ENCODE data around the gene COMMD7.
"Not testable (repeated sequence)": the region's sequence is repeated elsewhere in the genome, so short reads cannot be mapped to it uniquely, and the experiment has no call there.

Gene COMMD7

GRCh38 chr20:32702706-32703425, 40.4 kb downstream of the COMMD7 start:
- Histone ChIP-seq H3K4me3 (replicated peaks; ENCODE audit: low read depth, low read length) (no peak overlapping the region), H3K36me3 (ENCODE audit: control insufficient read depth, insufficient read depth, low read length) (peaks cover 2% of the 10 kb centered on the region), H3K27me3 (replicated peaks; ENCODE audit: control insufficient read depth, insufficient read depth, low read length) (no peaks in the 10 kb centered on the region)
- no peak for DNase-seq (ENCODE audit: extremely low read depth, insufficient read length)
- TF ChIP-seq CTCF (IDR thresholded peaks at IDR 0.05; ENCODE audit: insufficient read depth, low read length, poor library complexity, severe bottlenecking): no peak

GRCh38 chr20:32697608-32698007, 45.7 kb downstream of the COMMD7 start:
- DNase-seq (ENCODE audit: extremely low read depth, insufficient read length): no peak
- Histone ChIP-seq H3K36me3 (ENCODE audit: control insufficient read depth, insufficient read depth, low read length) (no peaks in the 10 kb centered on the region), H3K4me3 (replicated peaks; ENCODE audit: low read depth, low read length) (no peak overlapping the region), H3K27me3 (replicated peaks; ENCODE audit: control insufficient read depth, insufficient read depth, low read length) (no peaks in the 10 kb centered on the region)
- TF ChIP-seq CTCF (IDR thresholded peaks at IDR 0.05; ENCODE audit: insufficient read depth, low read length, poor library complexity, severe bottlenecking): no peak

GRCh38 chr20:32695089-32695488, 48.2 kb downstream of the COMMD7 start:
- no peak overlapping the region for H3K4me3 ChIP-seq (replicated peaks; ENCODE audit: low read depth, low read length)
- TF ChIP-seq CTCF (IDR thresholded peaks at IDR 0.05; ENCODE audit: insufficient read depth, low read length, poor library complexity, severe bottlenecking): no peak
- no peaks in the 10 kb centered on the region for H3K36me3 ChIP-seq (ENCODE audit: control insufficient read depth, insufficient read depth, low read length)
- DNase-seq (ENCODE audit: extremely low read depth, insufficient read length): no peak
- H3K27me3 ChIP-seq (replicated peaks; ENCODE audit: control insufficient read depth, insufficient read depth, low read length): no peaks in the 10 kb centered on the region

GRCh38 chr20:32688966-32689365, 54.3 kb downstream of the COMMD7 start:
- H3K36me3 ChIP-seq (ENCODE audit: control insufficient read depth, insufficient read depth, low read length); H3K27me3 ChIP-seq (replicated peaks; ENCODE audit: control insufficient read depth, insufficient read depth, low read length); H3K4me3 ChIP-seq (replicated peaks; ENCODE audit: low read depth, low read length); DNase-seq (ENCODE audit: extremely low read depth, insufficient read length): not testable (repeated sequence)

GRCh38 chr20:32687180-32687532, 56.1 kb downstream of the COMMD7 start:
- H3K27me3 ChIP-seq (replicated peaks; ENCODE audit: control insufficient read depth, insufficient read depth, low read length): no peaks in the 10 kb centered on the region
- no peak for DNase-seq (ENCODE audit: extremely low read depth, insufficient read length)
- no peak overlapping the region for H3K4me3 ChIP-seq (replicated peaks; ENCODE audit: low read depth, low read length)
- no peak for TF ChIP-seq CTCF (IDR thresholded peaks at IDR 0.05; ENCODE audit: insufficient read depth, low read length, poor library complexity, severe bottlenecking)
- H3K36me3 ChIP-seq (ENCODE audit: control insufficient read depth, insufficient read depth, low read length): no peaks in the 10 kb centered on the region

- Histone ChIP-seq H3K4me3 (replicated peaks; ENCODE audit: low read depth, low read length) (no peak overlapping the region), H3K36me3 (ENCODE audit: control insufficient read depth, insufficient read depth, low read length) (no peaks in the 10 kb centered on the region), H3K27me3 (replicated peaks; ENCODE audit: control insufficient read depth, insufficient read depth, low read length) (no peaks in the 10 kb centered on the region)
- no peak for DNase-seq (ENCODE audit: extremely low read depth, insufficient read length)
- TF ChIP-seq CTCF (IDR thresholded peaks at IDR 0.05; ENCODE audit: insufficient read depth, low read length, poor library complexity, severe bottlenecking): no peak
Measured at GRCh38 chr20:32686530-32687179, 56.6 kb downstream of the COMMD7 start.

Measured in GM06990 (cell line).